ENCODE data around the gene WLS. TPM values are rescaled to one million over a fixed set of nuclear protein-coding genes. Genes with fewer than 3 reads are reported as not detected.
"Not testable (repeated sequence)": the region's sequence is repeated elsewhere in the genome, so short reads cannot be mapped to it uniquely, and the experiment has no call there.

The WLS gene
- total RNA-seq (2014; rRNA removed): 49.8 and 57.5 TPM in 2 replicates
- polyA plus RNA-seq (2012): 54.1 TPM

DNA sequence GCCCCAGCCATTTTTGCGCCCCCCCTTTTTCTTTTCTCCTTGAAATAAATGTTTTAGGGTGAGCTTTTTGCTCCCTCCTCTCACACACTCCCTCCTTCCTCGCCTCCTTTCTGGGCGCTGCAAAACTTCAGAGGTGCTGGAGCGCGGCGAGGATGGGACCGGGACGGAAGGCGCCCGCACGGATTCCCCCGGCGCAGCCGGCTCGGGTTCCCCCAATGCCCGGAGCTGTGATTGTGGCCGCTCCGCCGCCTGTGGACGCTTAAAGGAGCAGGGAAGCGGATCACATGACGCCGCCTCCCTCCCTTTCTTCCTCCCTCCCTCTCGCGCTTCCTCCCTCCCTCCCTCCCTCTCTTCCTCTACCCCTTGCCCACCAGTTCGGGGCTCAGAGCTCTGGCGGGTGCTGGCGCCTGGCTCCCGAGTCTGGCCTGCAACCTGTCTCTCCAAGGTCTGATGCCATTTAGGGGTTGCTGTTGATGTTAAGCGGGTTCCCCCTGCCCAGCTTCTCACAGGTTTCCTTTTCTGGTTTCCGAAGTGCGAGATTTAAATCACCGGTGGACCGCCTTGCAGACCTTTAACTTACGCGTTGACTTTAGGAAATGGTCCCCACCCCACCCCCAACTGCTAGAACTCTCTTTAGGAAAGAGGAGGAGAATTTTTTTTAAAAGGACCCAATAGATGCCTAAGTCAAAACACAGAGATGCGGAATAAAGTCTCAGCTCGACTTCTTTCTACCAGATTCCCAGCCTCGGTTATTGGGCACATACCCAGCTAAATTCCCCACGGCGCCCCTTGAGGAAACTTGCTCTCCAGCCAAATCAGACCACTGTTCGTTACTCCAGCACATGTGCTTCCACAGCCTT, at the start of gene WLS:
TSS of gene WLS (minus strand) at position 235 of the 860 bp plus-strand sequence. CDS start at position 11, 224 bp downstream.
- DNase-seq (ENCODE audit: low read depth): peak; percentile 81

DNA sequence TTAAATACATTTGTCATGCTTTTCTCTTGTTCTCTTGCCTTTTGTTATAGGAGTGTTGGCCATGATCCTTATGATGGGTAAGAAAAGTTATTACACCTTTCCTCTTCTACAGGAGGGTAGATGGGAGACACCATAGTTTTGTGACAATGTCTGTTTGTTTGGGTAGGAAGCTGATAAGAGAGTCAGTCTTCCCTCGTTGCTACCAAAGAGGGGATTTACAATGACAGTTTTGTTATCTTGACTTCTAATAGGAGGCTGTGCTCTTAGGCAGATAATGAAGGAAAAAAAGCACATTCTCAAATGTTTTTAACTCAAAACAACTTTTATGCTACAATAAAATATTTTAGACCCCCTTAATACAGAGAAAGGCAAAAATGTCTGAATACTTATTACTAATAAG, 48.0 kb upstream of the WLS start:
- no peak for DNase-seq (ENCODE audit: low read depth)

DNA sequence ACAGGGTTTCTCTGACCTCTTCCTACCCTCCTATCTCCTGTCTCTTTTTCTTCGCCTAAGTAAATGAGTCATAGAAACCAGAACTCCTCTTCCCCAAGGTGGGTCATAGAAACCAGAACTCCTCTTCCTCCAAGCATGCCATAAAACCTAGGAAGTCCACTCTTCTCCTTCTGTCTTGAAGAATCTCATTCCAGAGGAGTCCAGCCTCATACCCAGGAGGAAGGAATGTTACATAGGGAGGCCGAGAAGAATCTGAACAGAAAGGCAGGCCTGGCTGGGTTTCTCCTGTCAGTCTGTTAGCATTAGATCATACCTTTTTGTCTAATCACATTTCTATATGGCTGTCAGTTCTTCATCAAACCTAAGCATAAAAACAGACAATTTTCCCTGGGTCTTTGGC, 47.5 kb upstream of the WLS start:
- DNase-seq (ENCODE audit: low read depth): no peak

DNA sequence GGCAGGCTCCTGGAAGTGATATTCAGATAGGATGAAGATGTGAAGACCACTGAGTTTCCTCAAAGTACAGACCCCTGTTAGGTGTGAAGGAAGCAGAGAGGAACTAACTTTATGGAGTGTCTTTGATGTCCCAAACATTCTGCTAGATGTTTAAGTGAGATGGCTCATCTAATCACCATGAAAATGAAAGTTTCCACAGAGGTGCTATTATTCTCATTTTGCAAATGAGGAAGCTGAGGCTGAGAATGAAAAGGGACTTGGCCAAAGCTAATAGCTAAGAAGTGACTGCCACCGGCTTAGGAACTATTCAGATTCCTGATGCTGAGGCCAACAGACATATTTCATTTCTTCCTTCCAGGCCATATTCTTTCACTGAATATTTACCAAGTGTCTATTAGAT, 45.9 kb upstream of the WLS start:
- no peak for DNase-seq (ENCODE audit: low read depth)

DNA sequence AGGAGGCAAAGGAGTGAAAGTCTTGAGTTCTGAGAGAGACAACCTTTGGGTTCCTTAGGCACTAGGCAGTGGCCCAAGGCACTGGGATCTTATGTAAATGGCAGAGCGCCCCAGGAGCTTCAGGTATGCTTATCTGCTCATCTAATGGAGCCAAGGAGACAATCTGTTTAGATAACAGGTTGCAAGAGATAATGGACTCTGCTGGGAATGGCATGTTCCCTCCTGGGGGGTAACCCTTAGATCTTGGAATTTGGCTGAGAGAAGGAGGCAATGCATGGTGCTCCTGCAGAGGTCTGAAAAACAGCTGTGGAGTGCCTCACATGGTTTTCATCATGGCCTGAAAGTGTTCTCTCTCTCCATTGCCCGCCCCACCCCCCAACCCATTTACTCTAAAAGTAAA, 44.1 kb upstream of the WLS start:
- no peak for DNase-seq (ENCODE audit: low read depth)

DNA sequence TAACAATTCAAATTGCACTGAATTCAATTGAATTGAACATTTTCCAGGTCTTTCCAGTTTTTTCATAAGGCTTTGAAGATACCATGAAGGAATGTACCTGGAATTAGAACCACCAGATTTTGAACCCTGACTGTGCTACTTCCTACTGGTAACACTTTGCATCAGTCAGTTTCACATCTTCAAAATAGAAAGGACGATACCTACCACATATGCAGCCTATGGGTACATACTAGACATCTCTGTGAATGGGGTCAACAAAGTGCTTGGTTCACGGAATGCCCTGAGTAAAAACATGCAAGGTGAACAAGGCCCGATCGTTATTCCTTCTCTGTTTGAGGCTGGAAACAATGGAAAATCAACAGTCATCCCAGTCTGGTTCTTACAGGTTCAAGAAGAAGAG, 41.2 kb upstream of the WLS start:
- DNase-seq (ENCODE audit: low read depth): no peak

DNA sequence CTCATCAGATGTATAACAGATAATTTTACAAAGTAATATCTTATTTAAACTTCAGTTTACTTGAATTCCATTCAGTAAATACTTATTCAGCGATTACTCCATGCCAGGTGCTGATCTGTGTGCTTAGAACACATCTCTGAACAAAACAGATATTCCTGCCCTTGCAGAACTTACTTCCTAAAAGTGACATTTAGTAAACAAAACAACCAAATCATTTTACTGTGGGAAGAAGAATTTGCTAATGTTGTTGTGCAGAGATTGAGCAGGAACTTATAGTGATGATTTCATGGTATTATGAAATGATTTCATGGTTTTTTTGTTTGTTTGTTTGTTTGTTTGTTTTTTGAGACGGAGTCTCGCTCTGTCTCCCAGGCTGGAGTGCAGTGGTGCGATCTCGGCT, 39.3 kb upstream of the WLS start:
- no peak for DNase-seq (ENCODE audit: low read depth)

DNA sequence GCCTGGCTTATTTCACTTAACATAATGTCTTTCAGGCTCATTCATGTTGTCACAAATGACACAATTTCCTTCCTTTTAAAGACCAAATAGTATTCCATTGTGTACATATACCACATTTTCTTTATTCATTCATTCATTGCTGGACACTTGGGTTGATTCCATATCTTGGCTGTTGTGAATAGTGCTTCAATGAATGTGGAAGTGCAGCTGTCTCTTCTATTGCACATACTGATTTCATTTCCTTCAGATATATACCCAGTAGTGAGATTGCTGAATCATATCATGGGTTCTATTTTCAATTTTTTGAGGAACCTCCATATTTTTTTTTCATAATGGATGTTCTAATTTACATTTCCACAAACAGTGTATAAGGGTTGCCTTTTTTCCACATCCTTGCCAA, 38.6 kb upstream of the WLS start:
- peak; percentile 31 for DNase-seq (ENCODE audit: low read depth)

DNA sequence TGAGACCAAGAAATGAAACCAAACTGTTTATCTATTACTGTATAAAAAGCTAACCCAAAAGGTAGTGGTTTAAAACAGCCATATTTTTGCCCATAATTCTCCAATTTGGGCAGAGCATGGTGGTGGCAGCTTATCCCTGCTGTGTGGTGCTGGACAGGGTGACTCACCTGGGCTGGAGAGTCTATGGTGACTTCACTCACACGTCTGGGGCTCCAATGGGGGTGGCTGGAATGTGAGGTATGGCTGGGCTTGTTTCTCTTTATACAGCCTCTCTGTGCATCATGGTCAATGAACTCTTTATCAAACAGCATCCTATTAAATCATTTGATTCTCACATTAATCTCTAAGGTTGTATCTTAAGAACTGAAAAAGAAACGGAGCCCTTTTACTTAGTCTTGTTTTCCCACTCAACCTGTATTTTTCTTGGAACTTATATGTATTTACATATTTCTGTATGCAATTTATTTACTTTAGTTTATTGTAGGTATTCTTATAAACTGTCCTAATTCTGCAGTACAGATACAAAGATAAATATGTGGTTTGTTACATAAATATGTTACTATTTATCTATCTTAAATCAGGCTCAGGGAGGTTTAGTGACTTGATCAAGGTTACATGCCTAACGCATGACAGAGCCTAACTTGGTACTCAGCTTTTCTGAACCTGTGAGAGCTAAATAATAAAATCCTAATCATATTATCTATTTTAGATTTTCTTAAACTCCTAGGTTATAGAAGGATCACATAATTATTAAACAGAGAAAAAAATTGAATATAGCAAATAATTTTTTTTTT, 37.5 kb upstream of the WLS start:
- DNase-seq (ENCODE audit: low read depth): peak; percentile 49

DNA sequence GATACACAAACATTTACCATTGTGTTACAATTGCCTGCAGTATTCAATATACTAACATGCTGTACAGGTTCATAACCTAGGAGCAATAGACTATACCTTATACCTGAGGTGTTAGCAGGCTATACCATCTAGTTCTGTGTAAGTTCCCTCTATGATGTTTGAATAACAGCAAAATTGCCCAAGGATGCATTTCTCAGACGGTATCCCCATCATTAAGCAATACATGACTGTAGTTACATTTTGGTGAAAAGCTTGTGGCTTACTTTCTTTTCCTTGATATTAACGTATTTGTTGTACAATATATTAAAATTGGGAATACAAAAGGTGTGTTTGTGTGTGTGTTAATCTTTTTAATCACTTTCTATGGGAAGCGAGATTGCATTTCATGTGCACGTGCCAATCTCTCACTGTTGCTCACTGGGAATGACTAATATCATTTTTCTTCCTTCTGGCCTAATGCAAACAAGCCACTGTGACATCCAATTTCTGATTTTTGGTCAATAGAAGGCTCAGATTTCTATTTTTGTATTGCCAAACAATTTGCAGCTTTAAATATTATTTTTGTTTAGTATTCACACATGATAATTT, 36.7 kb upstream of the WLS start:
- DNase-seq (ENCODE audit: low read depth): no peak

DNA sequence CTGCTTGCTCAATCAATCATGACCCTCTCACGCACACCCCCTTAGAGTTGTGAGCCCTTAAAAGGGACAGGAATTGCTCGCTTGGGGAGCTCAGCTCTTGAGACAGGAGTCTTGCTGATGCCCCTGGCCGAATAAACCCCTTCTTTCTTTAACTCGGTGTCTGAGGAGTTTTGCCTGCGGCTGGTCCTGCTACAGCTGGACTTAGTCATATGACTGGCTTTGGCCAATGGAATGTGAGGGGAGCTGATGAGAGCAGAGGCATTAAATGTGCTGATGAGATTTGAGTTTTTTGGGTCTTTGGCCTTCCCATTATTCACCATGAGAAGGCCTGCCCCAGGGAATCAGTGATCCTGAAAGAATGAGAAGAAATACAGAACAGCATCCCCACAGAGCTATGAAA, 24.5 kb upstream of the WLS start:
- not testable (repeated sequence) for DNase-seq (ENCODE audit: low read depth)

DNA sequence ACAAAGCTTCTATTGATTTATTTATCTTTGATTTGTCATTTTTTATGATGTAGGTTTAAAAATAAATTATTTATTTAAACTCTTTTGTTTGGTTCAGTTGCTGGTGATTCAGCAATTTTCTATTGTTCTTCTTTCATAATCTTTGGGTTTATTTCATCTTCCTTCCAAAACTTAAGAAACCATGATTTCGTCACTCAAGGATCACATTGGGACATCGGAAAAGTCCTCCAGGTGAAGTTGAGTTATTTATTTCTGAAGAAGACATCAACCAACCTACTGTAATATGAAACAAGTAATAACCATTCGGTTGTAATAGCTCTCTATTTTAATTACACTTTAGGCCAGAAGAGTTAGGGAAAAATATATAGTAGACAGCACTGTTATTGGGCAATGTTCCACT, 23.0 kb upstream of the WLS start:
- DNase-seq (ENCODE audit: low read depth): no peak

DNA sequence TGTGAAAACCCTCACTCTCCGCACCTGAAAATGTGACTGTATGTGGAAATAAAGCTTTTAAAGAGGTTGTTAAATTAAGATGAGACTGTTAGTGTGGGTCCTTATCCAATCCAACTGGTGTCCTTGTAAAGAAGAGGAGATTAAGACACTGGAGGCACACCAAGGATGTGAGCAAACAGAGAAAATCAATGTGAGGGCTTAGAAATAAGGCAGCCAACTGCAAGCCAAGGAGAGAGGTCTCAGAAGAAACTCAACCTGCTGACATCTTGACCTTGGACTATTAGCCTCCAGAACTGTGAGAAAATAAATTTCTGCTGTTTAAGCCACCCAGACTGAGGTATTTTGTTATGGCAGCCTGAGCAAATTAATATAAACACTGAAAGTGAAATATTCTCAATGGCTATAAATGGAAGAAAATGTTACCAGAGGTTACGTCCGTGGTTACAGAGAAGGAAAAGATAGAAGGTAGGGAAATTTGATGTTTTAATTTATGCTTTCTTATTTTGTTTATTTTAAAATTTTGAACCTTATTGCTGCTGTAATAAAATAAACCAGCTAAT, 22.4 kb upstream of the WLS start:
- DNase-seq (ENCODE audit: low read depth): no peak

DNA sequence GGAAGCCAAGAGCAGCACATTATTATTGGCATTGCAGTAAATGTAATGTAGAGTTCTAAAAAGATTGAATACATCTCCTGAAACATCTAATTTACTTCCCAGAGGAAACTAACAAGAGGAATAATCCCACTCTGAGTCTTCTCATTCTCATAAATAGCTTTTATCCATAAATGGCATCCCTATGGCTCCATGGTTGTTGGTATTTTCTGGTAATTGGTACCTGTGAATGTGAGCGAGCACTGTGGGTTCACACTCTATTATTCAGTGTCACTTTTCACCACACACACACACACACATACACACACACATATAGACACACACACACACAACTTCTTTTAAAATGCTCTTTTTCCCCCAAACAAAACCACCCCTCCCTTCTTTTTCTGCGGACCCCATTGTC, 4.7 kb upstream of the WLS start:
- no peak for DNase-seq (ENCODE audit: low read depth)

DNA sequence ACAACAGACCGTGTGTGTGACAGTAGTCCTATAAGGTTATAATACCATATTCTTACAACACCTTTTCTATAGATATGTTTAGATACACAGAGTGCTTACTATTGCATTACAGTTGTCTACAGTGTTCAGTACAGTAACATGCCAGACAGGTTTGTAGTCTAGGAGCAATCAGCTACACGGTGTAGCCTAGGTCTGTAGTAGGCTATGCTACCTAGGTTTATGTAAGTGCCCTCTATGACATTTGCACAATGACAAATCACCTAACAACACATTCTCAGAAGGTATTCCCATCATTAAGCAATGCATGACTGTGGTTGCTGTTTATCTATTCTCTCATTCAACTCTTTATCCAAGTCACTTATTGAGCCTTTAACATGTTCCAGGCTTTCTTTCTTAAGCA, 1.8 kb upstream of the WLS start:
- no peak for DNase-seq (ENCODE audit: low read depth)

DNA sequence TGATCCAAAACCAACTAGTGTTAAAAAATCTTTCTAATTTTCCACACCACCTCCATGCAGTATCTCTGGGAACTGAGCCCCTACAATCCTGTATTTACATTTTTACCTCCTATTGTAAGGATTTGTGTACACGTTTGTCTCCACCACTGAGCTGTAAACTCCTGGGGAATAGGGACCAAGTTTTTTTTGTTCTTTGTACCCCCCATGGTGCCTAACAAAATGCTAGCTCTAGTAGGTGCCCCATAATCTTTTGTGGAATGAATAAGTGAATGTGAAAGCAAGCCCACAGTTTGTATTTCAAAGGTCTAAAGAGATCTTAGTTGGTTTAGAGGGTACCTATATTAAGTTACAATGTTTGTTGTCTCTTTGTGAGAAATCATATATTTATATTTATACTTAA, 879 bp upstream of the WLS start:
- DNase-seq (ENCODE audit: low read depth): no peak

DNA sequence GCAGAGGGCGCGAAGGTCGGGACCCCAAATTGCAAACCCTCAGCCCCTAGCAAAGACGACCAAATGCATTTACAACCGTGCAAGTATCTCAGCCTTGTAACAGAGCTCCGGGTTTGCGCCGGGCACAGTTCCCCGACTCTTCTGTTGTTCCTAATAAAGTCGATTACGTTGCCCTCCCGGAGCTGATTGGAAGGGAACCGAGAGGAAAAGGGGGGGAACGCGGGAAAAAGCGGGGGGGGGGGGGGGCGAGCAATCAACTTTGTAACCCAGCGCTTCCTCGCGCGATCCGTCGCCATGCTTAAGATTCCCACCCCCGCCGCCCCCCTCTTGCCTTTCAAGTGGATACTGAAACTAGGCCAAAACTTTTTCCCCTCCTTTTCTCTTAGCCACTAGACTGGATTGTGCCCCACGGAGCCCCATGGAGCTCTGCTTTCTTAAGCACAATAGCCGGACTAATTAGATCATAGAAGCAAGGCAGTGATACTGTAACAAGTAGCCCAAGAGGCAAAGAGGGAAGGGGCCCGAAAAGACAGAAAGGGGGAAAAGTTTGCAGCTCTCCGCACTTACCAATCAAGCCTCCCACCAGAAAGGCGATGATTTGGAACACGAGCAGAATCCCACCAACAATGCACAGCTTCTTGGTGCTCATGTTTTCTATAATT, 565 bp downstream of the WLS start:
- DNase-seq (ENCODE audit: low read depth): peak; percentile 71

DNA sequence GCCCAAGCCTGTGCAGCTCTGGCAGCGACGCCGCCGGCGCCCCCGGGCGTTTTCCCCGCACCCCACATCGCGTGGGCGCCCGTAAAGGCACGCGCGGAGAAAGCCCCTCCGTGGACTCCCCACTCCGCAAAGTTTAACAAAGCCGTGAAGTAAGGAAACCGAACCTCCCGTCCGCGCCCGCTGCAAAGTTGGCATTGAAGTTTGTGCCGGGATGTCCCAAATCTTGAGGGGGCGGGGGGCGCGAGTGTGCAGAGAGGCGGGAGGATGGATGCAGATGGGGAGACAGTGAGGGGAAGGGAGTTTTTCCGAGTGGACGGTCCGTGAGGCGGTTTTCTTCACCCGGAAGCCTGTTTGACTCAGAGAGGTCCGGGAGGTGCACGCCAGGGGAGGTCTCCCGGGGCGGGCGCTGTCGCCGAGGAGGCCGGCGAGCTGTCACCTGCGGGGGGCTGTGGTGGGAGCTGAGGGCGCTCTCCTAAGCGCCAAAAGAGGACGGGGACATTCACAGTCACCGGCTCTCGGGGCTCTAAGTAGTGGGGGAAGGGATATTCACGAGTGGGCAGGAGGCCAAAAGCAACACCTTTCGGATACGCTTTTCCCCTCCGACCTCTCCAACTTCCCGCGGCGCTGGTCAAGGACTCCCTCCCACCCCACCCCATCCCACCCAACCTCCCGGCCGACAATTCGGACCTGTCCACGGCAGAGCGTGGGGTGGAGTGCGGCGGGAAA, 1.3 kb downstream of the WLS start:
- DNase-seq (ENCODE audit: low read depth): no peak

DNA sequence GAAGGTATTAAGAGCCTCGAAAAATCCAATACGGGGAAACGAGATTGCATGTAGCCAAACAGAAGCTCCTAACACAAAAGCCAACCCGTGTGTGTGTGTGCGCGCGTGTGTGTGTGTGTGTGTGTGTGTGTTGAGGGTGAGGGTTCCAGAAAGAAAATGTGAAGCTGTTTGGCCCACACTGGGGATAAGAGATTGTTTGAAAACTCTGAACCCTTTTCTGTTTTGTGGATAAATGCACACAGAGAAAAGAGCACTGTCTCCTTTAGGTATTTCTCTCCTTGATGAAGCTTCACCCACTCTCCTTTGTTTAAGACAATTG, 1.9 kb downstream of the WLS start:
- DNase-seq (ENCODE audit: low read depth): no peak

DNA sequence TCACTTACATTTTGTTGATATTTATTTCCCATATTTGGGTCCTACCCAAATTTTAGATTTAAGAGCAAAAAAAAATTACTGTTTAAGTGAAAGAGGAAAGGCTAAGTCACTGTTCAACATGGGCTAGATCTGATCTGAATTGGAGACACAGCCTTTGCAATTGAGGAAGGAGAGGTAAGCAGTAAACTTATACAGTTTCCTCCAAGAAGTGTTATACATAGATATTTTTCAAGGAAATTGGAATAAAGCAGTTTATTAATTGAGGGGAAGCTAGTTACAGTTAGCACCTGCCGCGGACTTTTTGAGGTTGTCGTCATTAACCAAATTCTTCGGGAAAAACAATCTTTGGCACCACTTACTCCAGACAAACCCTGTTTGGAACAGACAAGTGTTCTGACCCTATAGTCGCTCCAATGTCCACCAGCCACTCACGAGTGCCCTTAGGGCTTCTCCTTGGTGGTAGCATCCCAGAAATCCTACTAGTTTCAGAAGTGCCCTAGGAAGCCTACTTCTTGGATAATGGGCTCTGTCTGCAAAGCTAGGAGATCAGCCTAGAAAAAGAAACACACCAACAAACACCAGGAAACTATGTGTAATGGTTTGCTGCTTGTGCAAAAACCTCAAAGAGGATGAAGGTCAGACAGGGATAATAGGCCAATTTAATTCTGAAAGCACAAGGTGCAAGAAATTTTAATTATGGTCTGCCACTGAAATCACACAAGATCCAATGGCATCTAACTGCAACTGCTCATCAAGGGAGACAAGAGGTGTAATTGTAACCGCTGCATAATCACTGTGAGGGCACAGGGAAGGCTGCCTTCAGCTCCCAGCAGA, 2.5 kb downstream of the WLS start:
- DNase-seq (ENCODE audit: low read depth): no peak
